Measurements from ENCODE around the gene BBLN.

Gene BBLN

GRCh38 chr9:128211981-128212281 is 51.9 kb downstream of the BBLN start:
- TF ChIP-seq, protein P1, sequence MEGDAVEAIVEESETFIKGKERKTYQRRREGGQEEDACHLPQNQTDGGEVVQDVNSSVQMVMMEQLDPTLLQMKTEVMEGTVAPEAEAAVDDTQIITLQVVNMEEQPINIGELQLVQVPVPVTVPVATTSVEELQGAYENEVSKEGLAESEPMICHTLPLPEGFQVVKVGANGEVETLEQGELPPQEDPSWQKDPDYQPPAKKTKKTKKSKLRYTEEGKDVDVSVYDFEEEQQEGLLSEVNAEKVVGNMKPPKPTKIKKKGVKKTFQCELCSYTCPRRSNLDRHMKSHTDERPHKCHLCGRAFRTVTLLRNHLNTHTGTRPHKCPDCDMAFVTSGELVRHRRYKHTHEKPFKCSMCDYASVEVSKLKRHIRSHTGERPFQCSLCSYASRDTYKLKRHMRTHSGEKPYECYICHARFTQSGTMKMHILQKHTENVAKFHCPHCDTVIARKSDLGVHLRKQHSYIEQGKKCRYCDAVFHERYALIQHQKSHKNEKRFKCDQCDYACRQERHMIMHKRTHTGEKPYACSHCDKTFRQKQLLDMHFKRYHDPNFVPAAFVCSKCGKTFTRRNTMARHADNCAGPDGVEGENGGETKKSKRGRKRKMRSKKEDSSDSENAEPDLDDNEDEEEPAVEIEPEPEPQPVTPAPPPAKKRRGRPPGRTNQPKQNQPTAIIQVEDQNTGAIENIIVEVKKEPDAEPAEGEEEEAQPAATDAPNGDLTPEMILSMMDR (IDR thresholded peaks at IDR 0.05; ENCODE audit: poor library complexity, severe bottlenecking), result no peak
- Histone ChIP-seq H3K4me1 (ENCODE audit: insufficient read depth, poor library complexity, severe bottlenecking) (no peaks in the 10 kb centered on the region), H3K27me3 (ENCODE audit: insufficient read depth, poor library complexity, severe bottlenecking) (no peaks in the 10 kb centered on the region), H3K36me3 (ENCODE audit: low read depth) (no peaks in the 10 kb centered on the region), H3K4me3 (ENCODE audit: severe bottlenecking) (no peak overlapping the region), H3K27ac (ENCODE audit: poor library complexity, severe bottlenecking) (no peak overlapping the region), H3K9me3 (ENCODE audit: severe bottlenecking) (no peaks in the 10 kb centered on the region)
- DNase-seq (ENCODE audit: low spot score) (no peak), ATAC-seq (ENCODE audit: low read depth) (no peak)

Data from RWPE2 (cell line).